H1 (cell line): ENCODE measurements around the gene GRAP.

Source experiments
- CTCF ChIP-seq, 3 experiments: IDR thresholded peaks; 1 replicate in 2 of 3; 2 replicates in 1 of 3; pipeline versions ENCODE4 v1.5.1 to v1.6.1; 2011; ENCODE audit warnings: low read length in 3 of 3, mild to moderate bottlenecking in 3 of 3, inconsistent platforms in 2 of 3, low read depth in 1 of 3, moderate library complexity in 1 of 3; ENCODE audit not compliant: insufficient read depth in 1 of 3; ENCODE audit errors: control extremely low read depth in 1 of 3
- RFX5 ChIP-seq: IDR thresholded peaks from 2 replicates; pipeline ENCODE4 v1.6.1; 2011; ENCODE audit warnings: low read depth, low read length, improper control_type of control experiment, borderline replicate concordance
- SIN3A ChIP-seq, 2 experiments: IDR thresholded peaks in 1 of 2; conservative IDR thresholded peaks in 1 of 2; 2 replicates each; pipeline ENCODE4 v1.6.1; 2011 to 2012; ENCODE audit warnings: low read length in 2 of 2, improper control_type of control experiment in 1 of 2, low read depth in 1 of 2, mild to moderate bottlenecking in 1 of 2
- USF2 ChIP-seq: IDR thresholded peaks from 2 replicates; pipeline ENCODE4 v1.6.1; 2011; ENCODE audit warnings: low read length, improper control_type of control experiment

DNA sequence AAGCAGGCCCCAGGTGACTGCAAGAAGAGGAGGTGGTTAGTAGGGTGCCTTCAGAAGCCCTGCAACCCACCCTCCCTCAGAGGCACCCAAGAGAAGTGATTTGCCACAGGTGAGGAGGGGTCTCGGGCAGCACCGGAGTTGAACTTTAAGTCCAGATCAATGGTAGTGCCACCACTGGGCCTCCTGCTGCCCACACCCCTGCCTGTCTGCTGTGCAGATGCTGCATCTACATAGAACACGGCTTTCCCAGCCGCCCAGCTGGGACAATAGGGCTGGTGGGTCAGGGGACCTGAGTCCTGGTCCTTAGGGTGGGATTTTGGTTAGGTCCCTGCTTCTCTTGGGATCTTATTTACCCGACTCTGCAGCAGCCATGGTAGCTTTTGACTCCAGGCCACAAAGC is 24.6 kb downstream of the GRAP start:
- no peak for TF ChIP-seq RFX5
- no peak for TF ChIP-seq SIN3A (conservative IDR thresholded peaks at IDR 0.05 in 1 of 2, IDR thresholded peaks at IDR 0.05 in 1 of 2; ENCODE audit: low read depth in 1 of 2, low read length in 2 of 2)
- no peak for TF ChIP-seq USF2
- no peak for TF ChIP-seq CTCF (IDR thresholded peaks at IDR 0.05; ENCODE audit: control extremely low read depth in 1 of 3, insufficient read depth in 1 of 3, low read depth in 1 of 3, low read length in 3 of 3)
